EH (cell line): ENCODE measurements around the gene ARHGAP26.
A peak's percentile ranks its signal among the peaks of the same experiment; 100 is the strongest.
"Not testable (repeated sequence)": the region's sequence is repeated elsewhere in the genome, so short reads cannot be mapped to it uniquely, and the experiment has no call there.

ENCODE experiments used
- DNase-seq: peaks from one replicate; pipeline ENCODE4 v3.0.0-alpha.2; 2015; ENCODE audit warnings: low read depth

The ARHGAP26 gene

GRCh38 chr5:142961440-142962173 is 191.4 kb downstream of the ARHGAP26 start:
- DNase-seq = no peak

- no peak for DNase-seq
Measured at GRCh38 chr5:142962174-142962533, 192.0 kb downstream of the ARHGAP26 start.

- DNase-seq = not testable (repeated sequence)
Measured at GRCh38 chr5:142965258-142966120, 195.3 kb downstream of the ARHGAP26 start.

GRCh38 chr5:142966121-142966420 is 195.9 kb downstream of the ARHGAP26 start:
- no peak for DNase-seq

- DNase-seq = no peak
Measured at GRCh38 chr5:142969186-142969585, 199.0 kb downstream of the ARHGAP26 start.

GRCh38 chr5:142969624-142970439 is 199.7 kb downstream of the ARHGAP26 start:
- DNase-seq = no peak

- no peak for DNase-seq
Measured at GRCh38 chr5:142970440-142971030, 200.4 kb downstream of the ARHGAP26 start.

GRCh38 chr5:142971303-142972013 is 201.3 kb downstream of the ARHGAP26 start:
- no peak for DNase-seq

GRCh38 chr5:142972064-142972570 is 201.9 kb downstream of the ARHGAP26 start:
- no peak for DNase-seq

- DNase-seq = no peak
Measured at GRCh38 chr5:142973932-142974331, 203.8 kb downstream of the ARHGAP26 start.

- no peak for DNase-seq
Measured at GRCh38 chr5:142974409-142974808, 204.2 kb downstream of the ARHGAP26 start.

GRCh38 chr5:142976861-142977260 is 206.7 kb downstream of the ARHGAP26 start:
- DNase-seq = peak; percentile 47

- DNase-seq = peak; percentile 93
Measured at GRCh38 chr5:142977363-142978051, 207.3 kb downstream of the ARHGAP26 start.

- no peak for DNase-seq
Measured at GRCh38 chr5:142978252-142978651, 208.1 kb downstream of the ARHGAP26 start.

GRCh38 chr5:142978726-142979125 is 208.5 kb downstream of the ARHGAP26 start:
- no peak for DNase-seq

GRCh38 chr5:142979636-142980035 is 209.5 kb downstream of the ARHGAP26 start:
- no peak for DNase-seq

GRCh38 chr5:142981475-142981874 is 211.3 kb downstream of the ARHGAP26 start:
- peak; percentile 45 for DNase-seq

- peak; percentile 73 for DNase-seq
Measured at GRCh38 chr5:142981886-142982820, 212.0 kb downstream of the ARHGAP26 start.

GRCh38 chr5:142982821-142983200 is 212.6 kb downstream of the ARHGAP26 start:
- DNase-seq = no peak

- DNase-seq = no peak
Measured at GRCh38 chr5:142984011-142984410, 213.8 kb downstream of the ARHGAP26 start.
